ENCODE data around the gene INPP5D. TPM values are rescaled to one million over a fixed set of nuclear protein-coding genes. Genes with fewer than 3 reads are reported as not detected.

INPP5D gene
- total and polyA plus RNA-seq, 2 donors (not counting 3 experiments of a cell fraction or from before 2014, with no cell fraction given), result 13.9 to 46.6 TPM

- Histone ChIP-seq H3K4me1 (ENCODE audit: control insufficient read depth, extremely low read depth, insufficient read depth, low read length) (no peaks in the 10 kb centered on the region), H3K27ac (ENCODE audit: insufficient read depth, low read depth, low read length) (no peak overlapping the region), H4K20me1 (replicated peaks; ENCODE audit: control insufficient read depth, extremely low read depth, insufficient read depth, low read length) (no peaks in the 10 kb centered on the region), H3K36me3 (ENCODE audit: control insufficient read depth in 2 of 2, extremely low read depth in 1 of 2, insufficient read depth in 2 of 2, low read length in 2 of 2) (peaks cover 2 to 32% of the 10 kb centered on the region in 2 experiments), H2AFZ (ENCODE audit: low read depth, low read length) (no peak overlapping the region), H3K9ac (replicated peaks; ENCODE audit: extremely low read depth, insufficient read depth, low read length) (no peak overlapping the region), H3K4me3 (replicated peaks in 1 of 3; ENCODE audit: insufficient read depth in 1 of 3, low read depth in 1 of 3, low read length in 3 of 3) (no peak overlapping the region), H3K79me2 (ENCODE audit: control insufficient read depth, insufficient read depth, low read length) (no peaks in the 10 kb centered on the region), H3K9me3 (replicated peaks; ENCODE audit: control insufficient read depth, insufficient read depth, low read length) (no peaks in the 10 kb centered on the region), H3K27me3 (ENCODE audit: control insufficient read depth in 2 of 2, insufficient read depth in 2 of 2, low read length in 2 of 2) (no peaks in the 10 kb centered on the region), H3K4me2 (ENCODE audit: insufficient read depth, low read length) (no peak overlapping the region), H3K9me1 (replicated peaks; ENCODE audit: control insufficient read depth, extremely low read depth, insufficient read depth, low read length) (no peaks in the 10 kb centered on the region)
- no TSS peak for BruUV-seq (replicated peaks)
- ChIA-PET CTCF (no interaction called here), POLR2A (no interaction called here)
- DNase-seq (ENCODE audit: low read depth, low spot score) (no peak), FAIRE-seq (peak; percentile 8)
- TF ChIP-seq FOS (IDR thresholded peaks at IDR 0.05; ENCODE audit: borderline replicate concordance, insufficient read depth, low read length) (no peak), MAX (IDR thresholded peaks at IDR 0.05; ENCODE audit: insufficient read depth, insufficient read length) (no peak), POLR2AphosphoS5 (IDR thresholded peaks at IDR 0.05; ENCODE audit: insufficient read depth, low read depth, low read length) (no peak), JUN (IDR thresholded peaks at IDR 0.05; ENCODE audit: borderline replicate concordance, insufficient read depth, insufficient read length, low read depth) (no peak), MYC (IDR thresholded peaks at IDR 0.05; ENCODE audit: low read depth, low read length) (no peak), POLR2A (IDR thresholded peaks at IDR 0.05; ENCODE audit: low read depth, low read length) (no peak), GATA2 (IDR thresholded peaks at IDR 0.05; ENCODE audit: insufficient read depth, insufficient read length, low read depth, low read length) (no peak), CTCF (IDR thresholded peaks at IDR 0.05; ENCODE audit: extremely low read depth in 1 of 2, insufficient read depth in 1 of 2, low read depth in 1 of 2, low read length in 2 of 2) (no peak), EZH2 (IDR thresholded peaks at IDR 0.05; ENCODE audit: borderline replicate concordance, low read depth, low read length, severe bottlenecking) (no peak)
- dilution Hi-C loops (cut with MboI; ENCODE audit: extremely low pct_ligation_motif_present, low sequenced_read_pairs) (no loop called here), intact Hi-C loops (cut with micrococcal nuclease) (no loop called here)
Observed at GRCh38 chr2:233171344-233171743, 111.2 kb downstream of the INPP5D start.

All from endothelial cell of umbilical vein (primary cell).